ENCODE measurements around the gene YARS2. TPM values are rescaled to one million over a fixed set of nuclear protein-coding genes. Genes with fewer than 3 reads are reported as not detected.
"Not testable (repeated sequence)": the region's sequence is repeated elsewhere in the genome, so short reads cannot be mapped to it uniquely, and the experiment has no call there.

YARS2 gene
- polyA plus RNA-seq, 1 donor from 2014 or later = 20.8 TPM

GRCh38 chr12:32725308-32725707 is 30.4 kb downstream of the YARS2 start:
- H3K27me3 Mint-ChIP-seq, H3K4me1 Mint-ChIP-seq, H3K4me3 Mint-ChIP-seq, H3K27ac Mint-ChIP-seq, H3K36me3 Mint-ChIP-seq, H3K9me3 Mint-ChIP-seq: not testable (repeated sequence)

GRCh38 chr12:32718926-32719325 is 36.8 kb downstream of the YARS2 start:
- no peaks in the 10 kb centered on the region for H3K9me3 Mint-ChIP-seq
- peaks cover 0 to under 1% (median 0%) of the 10 kb centered on the region in 3 donors for H3K4me1 Mint-ChIP-seq
- H3K36me3 Mint-ChIP-seq = peaks cover 2% of the 10 kb centered on the region
- H3K4me3 Mint-ChIP-seq = no peak overlapping the region
- H3K27ac Mint-ChIP-seq = no peak overlapping the region
- H3K27me3 Mint-ChIP-seq = no peaks in the 10 kb centered on the region

GRCh38 chr12:32714772-32715171 is 40.9 kb downstream of the YARS2 start:
- Mint-ChIP-seq H3K4me1 (no peaks in the 10 kb centered on the region), H3K27me3 (no peaks in the 10 kb centered on the region), H3K36me3 (peaks cover 7% of the 10 kb centered on the region), H3K9me3 (no peaks in the 10 kb centered on the region), H3K27ac (no peak overlapping the region), H3K4me3 (no peak overlapping the region)

- Mint-ChIP-seq H3K4me3 (no peak overlapping the region), H3K36me3 (peaks cover 9% of the 10 kb centered on the region), H3K9me3 (no peaks in the 10 kb centered on the region), H3K27ac (no peak overlapping the region), H3K27me3 (no peaks in the 10 kb centered on the region), H3K4me1 (peaks cover 0 to 1% (median 0%) of the 10 kb centered on the region in 3 donors)
Observed at GRCh38 chr12:32708926-32709325, 46.8 kb downstream of the YARS2 start.

GRCh38 chr12:32706335-32707024 is 49.2 kb downstream of the YARS2 start:
- Mint-ChIP-seq H3K9me3 (no peaks in the 10 kb centered on the region), H3K4me1 (peaks cover 0 to 1% (median 0%) of the 10 kb centered on the region in 3 donors), H3K36me3 (peaks cover 4% of the 10 kb centered on the region), H3K27ac (no peak overlapping the region), H3K27me3 (no peaks in the 10 kb centered on the region), H3K4me3 (no peak overlapping the region)

GRCh38 chr12:32705783-32706182 is 49.9 kb downstream of the YARS2 start:
- Mint-ChIP-seq H3K27ac (peak overlapping the region in 1 of 3 donors; percentile 31), H3K36me3 (peaks cover 4% of the 10 kb centered on the region), H3K27me3 (no peaks in the 10 kb centered on the region), H3K9me3 (no peaks in the 10 kb centered on the region), H3K4me1 (peaks cover 0 to 1% (median 0%) of the 10 kb centered on the region in 3 donors), H3K4me3 (no peak overlapping the region)

- no peaks in the 10 kb centered on the region for H3K36me3 Mint-ChIP-seq
- H3K9me3 Mint-ChIP-seq = no peaks in the 10 kb centered on the region
Observed at GRCh38 chr12:32702946-32703345, 52.8 kb downstream of the YARS2 start.

GRCh38 chr12:32702473-32702872 is 53.2 kb downstream of the YARS2 start:
- Mint-ChIP-seq H3K4me1 (peaks cover 3 to 6% (median 5%) of the 10 kb centered on the region in 3 donors), H3K27ac (no peak overlapping the region), H3K4me3 (no peak overlapping the region), H3K27me3 (no peaks in the 10 kb centered on the region), H3K36me3 (no peaks in the 10 kb centered on the region), H3K9me3 (no peaks in the 10 kb centered on the region)

More at GRCh38 chr12:32702946-32703345, 52.8 kb downstream of the YARS2 start:
- H3K4me3 Mint-ChIP-seq = no peak overlapping the region
- peaks cover 2 to 4% (median 3%) of the 10 kb centered on the region in 3 donors for H3K4me1 Mint-ChIP-seq
- H3K27ac Mint-ChIP-seq = no peak overlapping the region
- no peaks in the 10 kb centered on the region for H3K27me3 Mint-ChIP-seq

GRCh38 chr12:32699437-32699836 is 56.3 kb downstream of the YARS2 start:
- H3K27ac Mint-ChIP-seq, H3K36me3 Mint-ChIP-seq, H3K27me3 Mint-ChIP-seq, H3K4me3 Mint-ChIP-seq, H3K9me3 Mint-ChIP-seq: not testable (repeated sequence)
- H3K4me1 Mint-ChIP-seq = peaks cover 11 to 18% (median 13%) of the 10 kb centered on the region in 3 donors

- H3K4me1 Mint-ChIP-seq = peaks cover 11 to 18% (median 13%) of the 10 kb centered on the region in 3 donors
- no peak overlapping the region for H3K27ac Mint-ChIP-seq
- no peaks in the 10 kb centered on the region for H3K9me3 Mint-ChIP-seq
- H3K27me3 Mint-ChIP-seq = no peaks in the 10 kb centered on the region
- no peak overlapping the region for H3K4me3 Mint-ChIP-seq
- peaks cover 2% of the 10 kb centered on the region for H3K36me3 Mint-ChIP-seq
Observed at GRCh38 chr12:32698285-32698684, 57.4 kb downstream of the YARS2 start.

- H3K9me3 Mint-ChIP-seq = no peaks in the 10 kb centered on the region
- no peak overlapping the region for H3K27ac Mint-ChIP-seq
- peaks cover 13 to 18% (median 13%) of the 10 kb centered on the region in 3 donors for H3K4me1 Mint-ChIP-seq
- H3K27me3 Mint-ChIP-seq = no peaks in the 10 kb centered on the region
- peaks cover 2% of the 10 kb centered on the region for H3K36me3 Mint-ChIP-seq
- H3K4me3 Mint-ChIP-seq = no peak overlapping the region
Observed at GRCh38 chr12:32697445-32697844, 58.3 kb downstream of the YARS2 start.

Other genes with a start within 250 kb of the YARS2 start
- gene DNM1L, start 76.6 kb downstream of the YARS2 start, polyA plus RNA-seq = 18.1 TPM
- gene PKP2, start 140.9 kb upstream of the YARS2 start, polyA plus RNA-seq = 0.43 TPM